ENCODE data around the gene TDRD10.

DNA sequence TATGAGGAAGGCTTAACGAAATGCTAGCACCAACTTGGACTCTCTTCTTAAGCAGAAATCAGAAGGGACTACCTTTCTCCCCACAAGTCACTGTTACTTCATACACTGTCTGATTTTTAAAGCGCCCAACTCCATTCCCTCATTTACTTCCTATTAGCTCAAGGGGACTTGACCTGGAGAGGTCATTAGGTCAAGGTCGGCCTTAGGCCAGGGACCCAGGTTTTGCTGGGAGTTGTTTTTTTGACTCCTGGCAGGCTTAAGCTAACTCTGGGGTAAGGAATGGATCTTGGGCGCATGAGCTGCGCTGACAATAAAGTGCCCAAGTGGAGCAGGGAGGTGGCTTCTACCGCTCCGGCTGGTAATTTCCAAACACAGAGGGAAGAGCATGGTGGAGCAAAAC is 89.2 kb downstream of the TDRD10 start:
- TF ChIP-seq SUZ12 (IDR thresholded peaks at IDR 0.05), result no peak
- no peak for TF ChIP-seq FOXA1 (IDR thresholded peaks at IDR 0.05)
- no peak for TF ChIP-seq FOXK2 (IDR thresholded peaks at IDR 0.05)
- TF ChIP-seq TARDBP (IDR thresholded peaks at IDR 0.05), result no peak
- TF ChIP-seq NFRKB (IDR thresholded peaks at IDR 0.05), result no peak
- no peak for TF ChIP-seq BHLHE40 (IDR thresholded peaks at IDR 0.05; ENCODE audit: borderline replicate concordance)
- no peak for TF ChIP-seq SP1 (IDR thresholded peaks at IDR 0.05)
- TF ChIP-seq CTBP1 (IDR thresholded peaks at IDR 0.05; ENCODE audit: borderline replicate concordance), result no peak
- TF ChIP-seq HDGF (IDR thresholded peaks at IDR 0.05; ENCODE audit: borderline replicate concordance), result no peak
- no peak for TF ChIP-seq ELF4 (IDR thresholded peaks at IDR 0.05)

Data from HEK293T (cell line).